ENCODE measurements around the gene C1QTNF6.

- no peak for TF ChIP-seq CTCF (IDR thresholded peaks at IDR 0.05 in 8 of 11, conservative IDR thresholded peaks at IDR 0.05 in 3 of 11)
- TF ChIP-seq POLR2A (IDR thresholded peaks at IDR 0.05): no peak
These were observed 43.9 kb downstream of the C1QTNF6 start for GRCh38 chr22:37144180-37144554.

Measured in spleen (tissue), 7 donors.